ENCODE data around the gene FAM98C. TPM values are rescaled to one million over a fixed set of nuclear protein-coding genes. Genes with fewer than 3 reads are reported as not detected.
"Not testable (repeated sequence)": the region's sequence is repeated elsewhere in the genome, so short reads cannot be mapped to it uniquely, and the experiment has no call there.

FAM98C gene
- total RNA-seq, 1 donor from 2014 or later: 14.3 TPM

GRCh38 chr19:38392707-38393308 is 10.1 kb upstream of the FAM98C start:
- DNase-seq (ENCODE audit: low spot score in 2 of 2) (no peak), FAIRE-seq (no peak)

GRCh38 chr19:38394488-38394887 is 8.4 kb upstream of the FAM98C start:
- no peak for FAIRE-seq

DNA sequence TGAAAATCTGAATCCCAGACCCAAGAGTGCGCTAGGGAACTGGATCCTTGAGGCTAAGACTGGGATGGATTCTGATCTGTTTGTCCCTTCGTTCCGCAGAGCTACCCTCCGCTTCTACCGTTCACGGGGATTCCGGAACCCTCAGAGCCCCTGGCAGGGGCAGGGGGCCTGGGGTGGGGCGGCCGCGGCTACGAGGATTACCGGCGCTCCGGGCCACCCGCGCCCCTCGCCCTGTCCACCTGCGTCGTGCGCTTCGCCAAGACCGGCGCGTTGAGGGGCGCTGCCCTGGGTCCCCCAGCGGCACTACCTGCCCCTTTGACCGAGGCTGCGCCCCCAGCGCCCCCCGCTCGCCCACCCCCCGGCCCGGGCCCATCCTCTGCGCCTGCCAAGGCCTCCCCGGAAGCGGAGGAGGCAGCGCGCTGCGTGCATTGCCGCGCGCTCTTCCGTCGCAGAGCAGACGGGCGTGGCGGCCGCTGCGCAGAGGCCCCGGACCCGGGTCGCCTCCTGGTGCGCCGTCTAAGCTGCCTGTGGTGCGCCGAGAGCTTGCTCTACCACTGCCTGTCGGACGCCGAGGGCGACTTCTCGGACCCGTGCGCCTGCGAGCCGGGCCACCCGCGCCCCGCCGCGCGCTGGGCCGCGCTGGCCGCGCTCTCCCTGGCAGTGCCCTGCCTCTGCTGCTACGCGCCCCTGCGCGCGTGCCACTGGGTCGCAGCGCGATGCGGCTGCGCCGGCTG is 7.3 kb upstream of the FAM98C start:
- FAIRE-seq (no peak), DNase-seq (ENCODE audit: low spot score in 2 of 2) (no peak)

More at GRCh38 chr19:38394488-38394887, 8.4 kb upstream of the FAM98C start:
- no peak for DNase-seq (ENCODE audit: low spot score in 2 of 2)

- DNase-seq (ENCODE audit: low spot score in 2 of 2) (no peak), FAIRE-seq (no peak)
Measured at GRCh38 chr19:38399081-38399480, 3.8 kb upstream of the FAM98C start.

DNA sequence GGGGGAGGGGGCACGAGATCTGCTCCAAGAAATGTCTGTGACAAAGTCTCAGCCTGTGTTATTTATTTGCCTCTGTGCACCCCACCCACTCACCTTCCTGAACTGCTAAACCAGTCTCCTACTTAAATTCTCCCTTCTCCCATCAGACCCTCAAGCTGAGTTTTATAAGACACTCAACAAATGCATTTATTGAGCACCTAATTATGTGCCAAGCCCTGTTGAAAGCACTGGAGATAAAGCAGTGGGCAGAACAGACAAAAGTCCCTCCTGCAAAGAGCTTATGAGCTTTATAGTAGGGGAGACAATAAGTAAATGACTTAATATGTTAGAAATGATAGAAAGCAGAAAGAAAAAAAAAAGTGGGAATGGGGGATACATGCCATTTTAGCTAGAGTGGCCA is 3.4 kb upstream of the FAM98C start:
- FAIRE-seq (no peak), DNase-seq (ENCODE audit: low spot score in 2 of 2) (no peak)

DNA sequence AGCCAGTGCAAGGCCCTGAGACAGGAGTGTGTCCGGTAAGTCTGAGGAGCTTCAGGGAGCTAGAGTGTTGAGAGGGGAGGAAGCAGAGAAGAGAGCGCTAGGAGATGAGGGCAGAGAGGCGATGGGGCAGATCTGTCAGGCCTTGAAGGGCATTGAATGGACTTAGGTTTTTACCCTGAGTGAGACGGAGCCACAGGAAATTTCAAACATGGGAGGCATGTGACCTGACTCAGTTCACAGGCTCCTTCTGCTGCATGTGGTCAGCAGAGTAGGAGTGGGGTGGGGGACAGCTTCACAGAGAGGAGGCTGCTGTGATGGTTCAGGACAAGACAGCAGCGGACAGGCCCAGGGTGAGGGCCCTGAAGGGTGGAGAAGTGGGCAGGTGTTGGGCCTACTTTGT is 2.5 kb upstream of the FAM98C start:
- FAIRE-seq (no peak), DNase-seq (ENCODE audit: low spot score in 2 of 2) (no peak)

DNA sequence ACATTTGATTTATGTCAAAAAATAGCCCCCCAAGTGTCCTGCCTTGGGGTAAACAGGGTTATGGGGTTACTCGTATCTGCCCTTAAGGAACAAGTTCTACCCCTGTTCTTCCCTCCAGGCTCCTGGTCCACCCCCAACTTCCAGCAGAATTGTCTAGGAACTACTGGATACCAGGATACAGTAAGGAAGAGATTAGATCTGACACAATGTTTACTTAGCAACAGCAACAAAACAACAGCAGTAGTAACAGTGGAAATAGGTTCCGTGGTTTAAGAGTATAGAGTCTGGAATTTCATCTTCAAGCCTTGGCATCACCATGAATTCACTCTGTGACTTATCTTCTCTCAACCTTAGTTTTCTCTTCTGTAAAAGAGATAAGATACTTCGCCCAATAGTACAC is 1.7 kb upstream of the FAM98C start:
- DNase-seq (ENCODE audit: low spot score in 2 of 2): no peak
- no peak for FAIRE-seq

GRCh38 chr19:38402623-38402966 is 298 bp upstream of the FAM98C start:
- no peak for DNase-seq (ENCODE audit: low spot score in 2 of 2)
- FAIRE-seq: no peak

GRCh38 chr19:38404858-38405257 is 2.0 kb downstream of the FAM98C start:
- FAIRE-seq (no peak), DNase-seq (ENCODE audit: low spot score in 2 of 2) (no peak)

- FAIRE-seq (no peak), DNase-seq (ENCODE audit: low spot score in 2 of 2) (no peak)
Measured at GRCh38 chr19:38405276-38405675, 2.4 kb downstream of the FAM98C start.

DNA sequence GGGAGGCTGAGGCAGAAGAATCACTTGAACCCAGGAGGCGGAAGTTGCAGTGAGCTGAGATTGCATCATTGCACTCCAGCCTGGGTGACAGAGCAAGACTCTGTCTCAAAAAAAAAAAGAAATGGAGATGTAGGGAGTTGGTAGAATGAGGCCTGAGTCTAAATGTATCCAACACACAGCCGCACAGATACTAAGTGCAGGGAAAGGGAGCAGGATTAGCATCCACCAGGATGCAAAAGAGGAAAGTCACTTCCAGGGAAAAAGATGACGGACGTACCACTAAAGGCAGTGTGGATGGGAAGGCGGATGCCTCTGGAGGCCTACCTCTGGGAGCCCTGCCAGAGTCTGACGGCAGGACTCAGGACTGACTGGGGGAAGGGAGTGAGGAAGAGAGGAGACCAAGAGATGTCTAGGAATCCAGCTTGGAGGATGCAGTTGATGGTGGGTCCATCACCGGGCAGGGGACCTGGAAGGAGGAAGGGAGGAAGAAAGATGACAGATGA is 6.8 kb downstream of the FAM98C start:
- DNase-seq (ENCODE audit: low spot score in 2 of 2) (no peak), FAIRE-seq (no peak)

DNA sequence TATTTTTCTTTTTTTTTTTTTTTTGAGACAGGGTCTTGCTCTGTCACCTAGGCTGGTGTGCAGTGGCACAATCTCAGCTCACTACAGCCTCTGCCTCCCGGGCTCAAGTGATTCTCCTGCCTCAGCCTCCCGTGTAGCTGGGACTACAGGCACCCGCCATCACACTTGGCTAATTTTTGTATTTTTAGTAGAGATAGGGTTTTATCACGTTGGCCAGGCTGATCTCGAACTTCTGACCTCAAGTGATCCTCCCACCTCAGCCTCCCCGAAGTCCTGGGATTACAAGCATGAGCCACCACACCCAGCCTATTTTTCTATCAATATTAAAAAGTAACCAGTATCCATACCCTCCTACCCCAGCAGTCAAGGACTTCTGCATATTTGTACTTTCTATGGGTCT is 7.5 kb downstream of the FAM98C start:
- not testable (repeated sequence) for DNase-seq (ENCODE audit: low spot score in 2 of 2); FAIRE-seq

GRCh38 chr19:38411041-38411712 is 8.3 kb downstream of the FAM98C start:
- FAIRE-seq (no peak), DNase-seq (ENCODE audit: low spot score in 2 of 2) (no peak)

DNA sequence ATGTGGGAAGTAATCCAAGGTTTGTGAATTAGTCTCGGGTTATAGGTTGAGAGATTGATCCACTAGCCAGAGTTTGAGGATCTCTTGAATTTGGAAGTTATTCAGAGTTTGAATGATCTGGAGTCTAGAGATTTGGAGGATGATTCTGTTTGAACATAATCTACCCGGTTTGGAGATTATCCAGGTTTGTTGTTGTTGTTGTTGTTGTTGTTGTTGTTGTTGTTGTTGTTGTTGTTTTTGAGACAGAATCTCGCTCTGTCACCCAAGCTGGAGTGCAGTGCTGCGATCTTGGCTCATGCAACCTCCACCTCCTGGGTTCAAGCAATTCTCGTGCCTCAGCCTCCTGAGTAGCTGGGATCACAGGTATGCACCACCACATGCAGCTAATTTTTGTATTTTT is 9.0 kb downstream of the FAM98C start:
- not testable (repeated sequence) for FAIRE-seq; DNase-seq (ENCODE audit: low spot score in 2 of 2)

DNA sequence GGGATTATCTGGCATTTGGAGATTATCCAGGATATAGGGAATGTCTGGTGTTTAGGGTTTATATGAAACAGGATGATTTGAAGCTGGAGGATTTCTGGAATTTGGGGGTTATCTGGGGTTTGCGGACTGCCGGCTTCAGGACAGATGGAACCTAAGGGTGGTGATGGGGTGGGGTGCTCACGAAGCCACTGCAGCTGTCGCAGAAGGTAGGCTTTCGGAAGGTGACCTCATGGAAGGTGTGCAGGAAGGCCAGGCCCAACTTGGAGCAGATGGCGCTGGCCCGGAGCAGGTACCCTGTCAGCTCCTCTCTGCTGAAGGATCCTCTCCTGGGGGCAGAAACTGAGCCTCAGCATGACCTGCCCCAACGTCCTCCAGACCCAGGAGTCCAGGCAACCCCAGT is 9.6 kb downstream of the FAM98C start:
- no peak for FAIRE-seq
- no peak for DNase-seq (ENCODE audit: low spot score in 2 of 2)

DNA sequence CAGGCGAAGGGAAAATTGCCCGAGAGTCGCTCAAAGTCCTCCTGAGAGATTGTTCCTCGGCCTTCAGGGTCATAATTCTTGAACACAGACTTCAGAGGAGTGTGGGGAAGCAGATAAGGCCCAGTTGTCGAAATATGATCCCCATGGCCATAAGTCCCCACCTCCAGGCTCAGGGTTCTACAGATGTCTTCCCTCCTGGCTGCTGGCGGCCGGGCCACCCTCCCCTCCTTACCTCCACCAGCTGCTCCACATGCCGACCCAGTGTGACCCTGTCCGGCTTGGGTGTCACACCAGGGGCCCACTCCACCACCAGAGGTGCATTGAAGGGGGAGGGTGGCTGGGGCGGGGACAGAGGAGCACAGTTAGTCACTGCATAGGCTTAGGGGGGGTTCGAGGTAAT is 10.1 kb downstream of the FAM98C start:
- no peak for DNase-seq (ENCODE audit: low spot score in 2 of 2)
- FAIRE-seq: no peak

- DNase-seq (ENCODE audit: low spot score in 2 of 2): no peak
- no peak for FAIRE-seq
Measured at GRCh38 chr19:38413416-38413815, 10.5 kb downstream of the FAM98C start.

DNA sequence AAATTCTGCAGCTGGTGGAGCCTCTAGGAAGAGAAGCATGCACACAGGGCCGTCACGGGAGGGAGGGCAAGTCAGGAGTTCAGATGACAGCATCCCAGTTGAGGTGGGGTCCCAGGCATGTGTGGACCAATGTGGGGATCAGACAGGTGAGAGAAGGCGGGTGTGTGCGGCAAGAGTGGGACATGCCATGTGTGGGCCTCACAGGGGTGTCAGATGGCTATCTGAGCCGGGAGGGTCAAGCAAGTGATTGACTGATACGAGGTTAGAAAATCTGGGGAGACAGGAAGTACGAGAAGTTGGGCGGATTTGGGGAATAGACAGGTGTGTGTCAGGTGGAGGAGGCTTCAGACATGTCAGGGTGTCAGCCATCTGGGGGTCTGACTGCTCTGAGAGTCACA is 14.3 kb downstream of the FAM98C start:
- DNase-seq (ENCODE audit: low spot score in 2 of 2): no peak
- FAIRE-seq: no peak

GRCh38 chr19:38417544-38418506 is 14.9 kb downstream of the FAM98C start:
- FAIRE-seq (no peak), DNase-seq (ENCODE audit: low spot score in 2 of 2) (peak in 1 of 2 donors; percentile 40)

GRCh38 chr19:38420935-38421334 is 18.0 kb downstream of the FAM98C start:
- no peak for DNase-seq (ENCODE audit: low spot score in 2 of 2)
- no peak for FAIRE-seq

- no peak for FAIRE-seq
- no peak for DNase-seq (ENCODE audit: low spot score in 2 of 2)
Measured at GRCh38 chr19:38421856-38422255, 19.0 kb downstream of the FAM98C start.

Measured in frontal cortex (tissue), 4 donors.